Activated CD4-positive, alpha-beta memory T cell treated with anti-CD3 and anti-CD28 coated beads, Interleukin-2, amount 10 ng/mL, durations not matched to agents 7 days and 5 days (primary cell): ENCODE data around the gene KDM8. TPM values are rescaled to one million over a fixed set of nuclear protein-coding genes. Genes with fewer than 3 reads are reported as not detected.
A peak's percentile ranks its signal among the peaks of the same experiment; 100 is the strongest.
"Not testable (repeated sequence)": the region's sequence is repeated elsewhere in the genome, so short reads cannot be mapped to it uniquely, and the experiment has no call there.

ENCODE experiments used
- CTCF ChIA-PET: fragments of 350-600 bp; sonication (Branson Sonifier 250); formaldehyde crosslinking; loops from one replicate; lab custom pipeline; 2021; ENCODE audit warnings: antibody characterized with exemption, inconsistent platforms; lab: Charles Lee
- POLR2A ChIA-PET: fragments of 350-600 bp; sonication (Branson Sonifier 250); formaldehyde crosslinking; loops from one replicate; lab custom pipeline; 2021; ENCODE audit warnings: antibody characterized with exemption; lab: Charles Lee
- DNase-seq: peaks from one replicate; pipeline ENCODE4 v3.0.0-alpha.2; 2020
- H3K27ac Mint-ChIP-seq: one replicate; pipeline ENCODE4 v1.8.0; 2021; ENCODE audit warnings: mild to moderate bottlenecking, mixed read lengths
- H3K27me3 Mint-ChIP-seq: one replicate; pipeline ENCODE4 v1.8.0; 2021; ENCODE audit warnings: mixed read lengths
- H3K36me3 Mint-ChIP-seq: one replicate; pipeline ENCODE4 v1.8.0; 2021; ENCODE audit warnings: low read depth, mixed read lengths
- H3K4me1 Mint-ChIP-seq: one replicate; pipeline ENCODE4 v1.8.0; 2021; ENCODE audit warnings: mixed read lengths
- H3K4me3 Mint-ChIP-seq: one replicate; pipeline ENCODE4 v1.8.0; 2021; ENCODE audit warnings: mild to moderate bottlenecking, mixed read lengths
- H3K9me3 Mint-ChIP-seq: one replicate; pipeline ENCODE4 v1.8.0; 2021; ENCODE audit warnings: mixed read lengths
- total RNA-seq, 2 experiments: library from RNA; stranded (reverse); gene quantifications; one replicate each; pipeline ENCODE4 v1.2.3, GENCODE V29; 2021

Gene KDM8
- total RNA-seq, 2 experiments from 2014 or later = 12.7 to 14.3 TPM

DNA sequence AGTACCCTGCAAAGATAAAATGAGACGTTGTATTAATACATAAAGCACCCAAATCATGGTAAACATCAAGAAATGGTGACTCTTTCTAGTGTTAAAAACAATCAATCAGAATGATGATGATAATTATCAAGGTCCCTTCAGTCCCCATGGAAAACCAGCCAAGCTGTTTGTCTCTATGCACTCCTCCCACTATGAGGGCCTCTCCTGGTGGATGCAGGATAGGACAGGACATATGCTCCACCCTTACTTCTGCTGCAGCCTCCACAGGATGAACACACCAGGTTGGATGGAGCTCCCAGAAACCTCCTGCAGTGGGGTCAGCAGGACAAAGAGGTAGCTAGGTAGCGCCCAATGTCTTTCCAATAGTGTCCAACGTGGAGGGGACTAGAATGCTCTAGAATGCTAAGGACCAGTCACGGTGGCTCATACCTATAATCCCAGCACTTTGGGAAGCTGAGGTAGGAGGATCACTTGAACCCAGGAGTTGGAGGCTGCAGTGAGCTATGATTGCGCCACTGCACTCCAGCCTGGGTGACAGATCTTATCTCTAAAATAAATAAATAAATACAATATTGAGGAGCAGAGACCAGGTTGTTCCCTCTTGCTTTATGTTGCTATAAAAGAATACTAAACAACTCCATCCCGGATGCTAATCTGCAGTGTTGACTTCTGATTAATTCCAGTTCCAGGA, 9.9 kb upstream of the KDM8 start:
- H3K4me3 Mint-ChIP-seq = no peak overlapping the region
- ChIA-PET CTCF (interaction anchor here (8.0 kb wide), 1 partner anchor 14 kb away, joined by 99 read pairs; no protein-coding TSS in a partner anchor), POLR2A (interaction anchor here (1.7 kb wide), 1 partner anchor 10 kb away, joined by 7 read pairs; the partner anchor contains the start of gene KDM8)
- no peak for DNase-seq
- no peak overlapping the region for H3K27ac Mint-ChIP-seq
- H3K36me3 Mint-ChIP-seq = peaks cover 15% of the 10 kb centered on the region
- H3K9me3 Mint-ChIP-seq = peaks cover 11% of the 10 kb centered on the region
- H3K27me3 Mint-ChIP-seq = peaks cover 2% of the 10 kb centered on the region
- H3K4me1 Mint-ChIP-seq = peaks cover 36% of the 10 kb centered on the region

DNA sequence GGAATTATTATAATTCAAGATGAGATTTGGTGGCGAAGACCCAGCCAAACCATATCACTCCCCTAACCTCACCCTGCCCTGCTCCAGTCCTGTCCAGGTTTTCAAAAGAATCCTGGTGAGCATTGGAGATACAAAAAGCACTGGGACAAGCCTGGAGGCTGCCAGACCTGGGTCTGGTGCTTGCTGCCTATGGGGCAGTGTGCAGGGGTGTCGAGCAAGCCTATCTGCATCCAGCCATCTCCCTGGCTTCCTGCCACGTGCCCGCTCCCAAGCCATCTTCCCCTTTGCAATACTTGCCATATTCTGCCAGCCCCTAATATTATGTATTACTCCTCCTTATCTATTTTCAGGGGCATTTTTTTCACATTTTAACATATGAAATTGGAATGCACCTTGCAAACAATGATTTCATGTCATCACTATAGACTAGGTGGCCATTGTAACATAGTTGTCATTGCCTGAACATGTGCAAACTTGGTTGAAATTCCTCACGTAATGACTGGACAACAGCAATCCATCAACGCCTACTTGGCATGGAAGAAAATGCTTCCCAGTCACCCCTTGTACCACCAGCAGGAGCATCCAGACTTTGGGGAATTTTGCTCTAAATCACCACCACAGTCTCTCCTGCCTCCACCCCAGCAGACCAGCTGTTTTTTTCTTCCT, 8.1 kb upstream of the KDM8 start:
- no peak for DNase-seq
- CTCF ChIA-PET = interaction anchor here (1.7 to 8.0 kb wide), 3 partner anchors 15 to 41 kb away, joined by 4 to 99 read pairs (median 14); no protein-coding TSS in a partner anchor
- POLR2A ChIA-PET = interaction anchor here (1.3 to 1.9 kb wide), 5 partner anchors 9 to 42 kb away, joined by 3 to 8 read pairs (median 6); partner anchors contain the start of gene KDM8
- Mint-ChIP-seq H3K4me3 (no peak overlapping the region), H3K36me3 (peaks cover 19% of the 10 kb centered on the region), H3K27ac (no peak overlapping the region), H3K27me3 (no peaks in the 10 kb centered on the region), H3K4me1 (peaks cover 53% of the 10 kb centered on the region), H3K9me3 (peaks cover 11% of the 10 kb centered on the region)

DNA sequence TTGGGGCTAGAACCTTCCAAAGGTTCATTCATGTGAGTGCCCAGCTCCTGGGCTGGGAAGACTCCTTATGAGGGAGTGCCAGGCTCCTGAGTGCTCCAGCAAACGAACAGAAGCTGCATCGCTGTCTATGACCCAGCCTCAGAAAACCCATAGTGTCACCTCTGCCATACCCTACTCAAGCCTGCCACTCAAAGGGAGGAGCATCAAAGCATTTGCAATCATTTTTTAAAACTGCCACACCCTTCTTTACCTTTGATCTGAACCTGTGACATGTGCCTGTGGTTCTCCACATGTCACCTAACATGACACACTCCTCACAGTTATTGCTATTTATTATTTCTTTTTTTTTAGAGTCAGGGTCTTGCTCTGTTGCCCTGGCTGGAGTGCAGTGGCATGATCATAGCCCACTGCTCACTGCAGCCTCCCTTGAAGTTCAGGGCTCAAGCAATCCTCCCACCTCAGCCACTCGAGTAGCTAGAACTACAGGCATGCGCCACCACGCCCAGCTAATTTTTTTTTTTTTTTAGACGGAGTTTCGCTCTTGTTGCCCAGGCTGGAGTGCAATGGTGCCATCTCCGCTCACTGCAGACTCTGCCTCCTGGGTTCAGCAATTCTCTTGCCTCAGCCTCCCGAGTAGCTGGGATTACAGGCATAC, 7.3 kb upstream of the KDM8 start:
- peak overlapping the region; percentile 82 for H3K27ac Mint-ChIP-seq

DNA sequence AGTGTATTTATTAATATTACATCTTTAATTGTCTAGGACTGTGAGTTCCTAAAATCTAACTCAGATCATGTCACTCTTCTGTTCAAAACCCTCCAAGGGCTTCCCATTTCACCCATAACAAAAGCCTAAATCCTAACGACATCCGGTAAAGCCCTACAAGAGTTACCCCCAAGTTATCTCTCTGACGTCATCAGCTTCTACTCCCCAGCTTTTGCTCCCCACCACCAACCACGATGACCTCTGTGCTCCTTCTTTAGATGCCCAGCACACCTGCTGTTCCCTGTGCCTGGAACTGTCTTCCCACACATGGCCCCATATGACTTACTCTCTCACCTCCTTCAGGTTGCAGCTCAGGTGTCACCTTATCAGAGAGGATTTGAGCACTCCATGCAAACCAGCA, 6.3 kb upstream of the KDM8 start:
- peaks cover 68% of the 10 kb centered on the region for H3K4me1 Mint-ChIP-seq
- no peaks in the 10 kb centered on the region for H3K27me3 Mint-ChIP-seq
- no peak for DNase-seq
- ChIA-PET POLR2A (interaction anchor here (0.9 to 2.0 kb wide), 6 partner anchors 10 to 267 kb away, joined by 3 to 12 read pairs (median 6); no protein-coding TSS in a partner anchor), CTCF (interaction anchor here (0.9 to 8.0 kb wide), 5 partner anchors 8 to 38 kb away, joined by 3 to 99 read pairs (median 7); no protein-coding TSS in a partner anchor)
- H3K27ac Mint-ChIP-seq = peak overlapping the region; percentile 61
- no peak overlapping the region for H3K4me3 Mint-ChIP-seq
- peaks cover 21% of the 10 kb centered on the region for H3K36me3 Mint-ChIP-seq
- peaks cover 11% of the 10 kb centered on the region for H3K9me3 Mint-ChIP-seq

More for the DNA sequence above, 7.3 kb upstream of the KDM8 start:
- peaks cover 62% of the 10 kb centered on the region for H3K4me1 Mint-ChIP-seq
- DNase-seq = peak; percentile 41
- POLR2A ChIA-PET = interaction anchor here (0.9 to 1.9 kb wide), 8 partner anchors 8 to 268 kb away, joined by 3 to 12 read pairs (median 6); partner anchors contain the start of gene KDM8
- CTCF ChIA-PET = interaction anchor here (0.7 to 8.0 kb wide), 8 partner anchors 8 to 41 kb away, joined by 3 to 99 read pairs (median 4); no protein-coding TSS in a partner anchor
- H3K4me3 Mint-ChIP-seq = no peak overlapping the region
- peaks cover 11% of the 10 kb centered on the region for H3K9me3 Mint-ChIP-seq
- H3K27me3 Mint-ChIP-seq = no peaks in the 10 kb centered on the region
- H3K36me3 Mint-ChIP-seq = peaks cover 21% of the 10 kb centered on the region

DNA sequence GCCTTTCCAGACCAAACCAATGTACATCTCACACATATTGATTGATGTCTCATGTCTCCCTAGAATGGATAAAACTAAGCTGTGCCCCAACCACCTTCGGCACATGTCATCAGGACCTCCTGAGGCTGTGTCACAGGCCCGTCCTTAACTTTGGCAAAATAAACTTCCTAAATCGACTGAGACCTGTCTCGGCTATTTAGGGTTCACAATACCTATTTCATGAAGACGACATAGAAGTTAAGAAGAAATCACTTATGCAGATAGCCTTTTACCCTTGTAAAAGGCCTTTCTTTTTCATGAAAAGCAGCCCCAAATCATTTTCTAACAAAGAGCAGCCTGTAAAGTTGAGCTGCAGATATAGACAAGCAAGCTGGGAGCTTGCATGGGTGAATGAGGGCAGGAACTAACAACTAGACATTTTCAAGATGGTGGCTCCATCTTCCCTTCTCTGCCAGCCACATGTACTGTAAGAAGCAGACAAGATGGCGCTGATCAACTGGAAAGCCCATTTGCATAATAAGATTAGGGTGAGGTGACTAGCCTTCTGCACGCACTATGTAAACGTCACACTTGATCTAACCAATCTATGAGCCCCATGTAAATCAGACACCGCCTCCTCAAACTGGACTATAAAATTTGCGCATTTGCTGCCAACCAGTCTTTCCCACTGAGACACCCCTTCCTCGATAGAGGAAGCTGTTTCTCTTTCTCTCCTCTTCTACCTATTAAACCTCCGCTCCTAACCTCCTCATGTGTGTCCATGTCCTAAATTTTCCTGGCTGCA, 4.7 kb upstream of the KDM8 start:
- Mint-ChIP-seq H3K36me3 (peaks cover 21% of the 10 kb centered on the region), H3K4me3 (no peak overlapping the region), H3K4me1 (peaks cover 82% of the 10 kb centered on the region), H3K27ac (peak overlapping the region; percentile 64), H3K27me3 (no peaks in the 10 kb centered on the region), H3K9me3 (peaks cover 11% of the 10 kb centered on the region)
- CTCF ChIA-PET = interaction anchor here (0.6 to 8.0 kb wide), 12 partner anchors 19 to 248 kb away, joined by 3 to 99 read pairs (median 4); no protein-coding TSS in a partner anchor
- DNase-seq = no peak
- POLR2A ChIA-PET = interaction anchor here (1.0 to 2.9 kb wide), 17 partner anchors 10 to 207 kb away, joined by 3 to 51 read pairs (median 5); partner anchors contain the start of gene NSMCE1

DNA sequence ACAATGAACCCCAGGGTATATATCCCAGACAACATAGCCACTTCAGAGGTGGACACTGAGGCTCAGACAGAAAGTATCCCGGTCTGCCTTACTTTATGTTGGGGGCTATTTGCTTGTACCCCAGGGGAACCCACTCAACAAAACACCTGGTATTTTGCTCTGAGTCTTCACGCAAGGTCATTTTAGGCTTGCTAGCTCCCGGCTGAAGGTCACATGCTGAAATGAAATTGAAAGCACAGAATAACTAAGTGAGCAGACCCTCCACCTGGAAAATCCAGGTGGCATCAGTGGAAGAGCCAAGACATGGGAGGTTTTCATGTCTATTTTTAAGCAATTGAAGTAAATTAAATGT, 4.1 kb upstream of the KDM8 start:
- Mint-ChIP-seq H3K4me3 (no peak overlapping the region), H3K36me3 (peaks cover 25% of the 10 kb centered on the region), H3K9me3 (peaks cover 11% of the 10 kb centered on the region), H3K4me1 (peaks cover 86% of the 10 kb centered on the region), H3K27me3 (no peaks in the 10 kb centered on the region), H3K27ac (peak overlapping the region; percentile 64)
- no peak for DNase-seq
- ChIA-PET POLR2A (interaction anchor here (1.0 to 2.9 kb wide), 20 partner anchors 11 to 206 kb away, joined by 3 to 51 read pairs (median 6); partner anchors contain the start of genes IL21R and NSMCE1), CTCF (interaction anchor here (0.6 to 8.0 kb wide), 10 partner anchors 19 to 248 kb away, joined by 3 to 99 read pairs (median 6); no protein-coding TSS in a partner anchor)

DNA sequence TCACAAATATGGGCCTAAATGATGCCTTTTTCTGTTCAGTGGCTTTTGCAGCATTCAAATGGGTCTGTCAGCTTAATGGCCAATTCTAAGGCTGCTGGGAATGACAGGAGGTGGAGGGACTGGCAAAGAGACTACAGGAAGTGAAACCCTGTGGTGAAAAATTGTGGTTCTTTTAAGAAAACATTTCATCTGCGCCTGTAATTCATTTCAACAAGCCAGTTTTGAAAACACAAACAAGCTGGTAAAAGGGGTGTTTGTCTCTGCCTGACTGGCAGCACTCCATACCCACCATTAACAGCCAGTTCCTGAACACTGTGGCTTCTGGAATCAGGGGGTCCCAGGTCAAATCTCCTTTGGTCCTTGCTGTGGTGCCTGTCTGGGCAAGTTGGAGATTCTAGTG, 3.6 kb upstream of the KDM8 start:
- ChIA-PET CTCF (interaction anchor here (0.6 to 8.0 kb wide), 11 partner anchors 20 to 247 kb away, joined by 3 to 99 read pairs (median 5); no protein-coding TSS in a partner anchor), POLR2A (interaction anchor here (0.9 to 2.9 kb wide), 20 partner anchors 11 to 206 kb away, joined by 3 to 51 read pairs (median 6); partner anchors contain the start of genes IL21R and NSMCE1)
- peak; percentile 48 for DNase-seq
- H3K36me3 Mint-ChIP-seq = peaks cover 22% of the 10 kb centered on the region
- H3K27me3 Mint-ChIP-seq = no peaks in the 10 kb centered on the region
- H3K4me1 Mint-ChIP-seq = peaks cover 87% of the 10 kb centered on the region
- H3K4me3 Mint-ChIP-seq = peak overlapping the region; percentile 31
- peak overlapping the region; percentile 95 for H3K27ac Mint-ChIP-seq
- H3K9me3 Mint-ChIP-seq = peaks cover 7% of the 10 kb centered on the region

DNA sequence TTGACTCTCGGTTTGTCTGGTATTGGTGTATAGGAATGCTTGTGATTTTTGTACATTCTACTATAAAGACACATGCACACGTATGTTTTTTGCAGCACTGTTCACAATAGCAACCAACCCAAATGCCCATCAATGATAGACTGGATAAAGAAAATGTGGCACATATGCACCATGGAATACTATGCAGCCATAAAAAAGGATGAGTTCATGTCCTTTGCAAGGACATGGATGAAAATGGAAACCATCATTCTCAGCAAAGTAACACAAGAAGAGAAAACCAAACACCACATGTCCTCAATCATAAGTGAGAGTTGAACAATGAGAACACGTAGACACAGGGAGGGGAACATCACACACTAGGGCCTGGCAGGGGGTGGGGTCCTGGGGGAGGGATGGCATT, 2.4 kb upstream of the KDM8 start:
- DNase-seq, POLR2A ChIA-PET, H3K4me3 Mint-ChIP-seq, H3K27me3 Mint-ChIP-seq, H3K9me3 Mint-ChIP-seq, CTCF ChIA-PET: not testable (repeated sequence)
- Mint-ChIP-seq H3K36me3 (peaks cover 12% of the 10 kb centered on the region), H3K27ac (peak overlapping the region; percentile 95), H3K4me1 (peaks cover 79% of the 10 kb centered on the region)

DNA sequence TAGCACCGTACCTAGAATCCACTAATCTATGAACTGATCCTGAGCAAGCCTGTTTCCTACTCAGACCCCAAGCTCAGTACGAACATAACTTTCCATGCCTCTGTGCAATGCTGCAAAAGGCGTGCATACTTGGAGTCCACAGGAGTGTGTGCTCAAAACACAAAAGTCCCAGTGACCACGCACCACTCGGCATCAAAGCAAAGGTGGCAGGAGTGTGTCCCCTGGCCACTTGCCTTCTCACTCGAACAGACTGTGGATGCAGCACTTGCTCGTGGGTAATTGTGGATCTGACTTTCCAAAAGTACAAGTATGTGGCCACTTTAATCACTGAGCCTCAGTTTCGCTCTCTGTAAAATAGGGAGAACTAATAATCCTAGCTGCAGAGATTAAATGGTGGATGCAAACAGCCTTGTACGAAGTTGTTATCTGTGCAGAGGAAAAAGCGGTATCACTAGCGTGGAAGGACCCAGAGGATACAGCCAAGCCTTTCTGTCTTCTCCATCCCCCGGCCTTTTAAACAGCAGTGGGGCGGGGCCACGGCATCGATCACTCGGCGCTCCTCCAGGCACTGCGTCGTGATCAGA, 311 bp upstream of the KDM8 start:
- CTCF ChIA-PET = interaction anchor here (0.7 to 3.6 kb wide), 13 partner anchors 22 to 244 kb away, joined by 3 to 43 read pairs (median 6); no protein-coding TSS in a partner anchor
- Mint-ChIP-seq H3K9me3 (no peaks in the 10 kb centered on the region), H3K27ac (peak overlapping the region; percentile 99), H3K27me3 (no peaks in the 10 kb centered on the region), H3K4me1 (peaks cover 62% of the 10 kb centered on the region), H3K36me3 (peaks cover 16% of the 10 kb centered on the region), H3K4me3 (peak overlapping the region; percentile 95)
- POLR2A ChIA-PET = interaction anchor here (0.6 to 4.6 kb wide), 29 partner anchors 7 to 224 kb away, joined by 3 to 44 read pairs (median 6); no protein-coding TSS in a partner anchor
- DNase-seq = peak; percentile 93

DNA sequence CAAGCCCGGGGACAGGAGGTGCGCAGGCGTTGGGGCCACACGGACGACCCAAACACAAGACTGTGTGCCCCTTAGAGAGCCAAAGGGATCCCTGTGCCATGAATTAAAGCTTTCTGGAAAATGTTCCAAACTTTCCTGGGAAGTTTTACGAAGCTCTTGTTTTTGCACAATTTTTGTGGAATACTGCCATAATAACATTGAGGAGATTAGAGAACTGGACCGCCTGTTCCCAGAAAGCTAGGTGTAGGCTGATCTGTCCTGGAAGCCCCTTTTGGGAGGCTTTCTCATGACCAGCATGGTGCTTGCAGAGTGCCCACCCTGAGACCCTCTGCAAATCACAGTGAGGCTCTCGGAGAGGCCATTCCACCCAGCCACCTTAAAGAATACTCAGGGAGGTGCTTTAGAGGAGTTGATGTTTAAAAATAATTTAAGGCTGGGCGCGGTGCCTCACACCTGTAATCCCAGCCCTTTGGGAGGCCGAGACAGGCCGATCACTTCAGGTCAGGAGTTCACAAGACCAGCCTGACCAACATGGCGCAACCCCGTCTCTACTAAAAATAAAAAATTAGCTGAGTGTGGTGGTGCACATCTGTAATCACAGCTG, 1.1 kb downstream of the KDM8 start:
- ChIA-PET CTCF (interaction anchor here (1.0 to 3.6 kb wide), 11 partner anchors 21 to 242 kb away, joined by 3 to 43 read pairs (median 7); no protein-coding TSS in a partner anchor), POLR2A (interaction anchor here (0.7 to 4.6 kb wide), 35 partner anchors 8 to 260 kb away, joined by 3 to 44 read pairs (median 4); no protein-coding TSS in a partner anchor)
- no peak for DNase-seq
- peak overlapping the region; percentile 95 for H3K4me3 Mint-ChIP-seq
- H3K36me3 Mint-ChIP-seq = peaks cover 12% of the 10 kb centered on the region
- no peaks in the 10 kb centered on the region for H3K27me3 Mint-ChIP-seq
- H3K4me1 Mint-ChIP-seq = peaks cover 49% of the 10 kb centered on the region
- no peaks in the 10 kb centered on the region for H3K9me3 Mint-ChIP-seq
- peak overlapping the region; percentile 99 for H3K27ac Mint-ChIP-seq
